Gastrocnemius medialis (tissue), 4 donors: ENCODE measurements around the gene XXYLT1. TPM values are rescaled to one million over a fixed set of nuclear protein-coding genes. Genes with fewer than 3 reads are reported as not detected.
A peak's percentile ranks its signal among the peaks of the same experiment; 100 is the strongest.

Experiments
- ATAC-seq, 2 donors: fragments of 150-250 bp; one replicate each; pipeline ENCODE4 v1.9.1; 2016
- DNase-seq, 2 donors: peaks; one replicate each; pipeline ENCODE4 v3.0.0-alpha.2; 2019
- H3K27ac ChIP-seq, 4 donors: fragments of 200-600 bp; sonication (generic); 1 replicate in 1 of 4; 2 replicates in 3 of 4; pipeline ENCODE4 v1.5.1; 2016 to 2018; ENCODE audit warnings: mild to moderate bottlenecking in 2 of 4, moderate library complexity in 1 of 4
- H3K27me3 ChIP-seq, 3 donors: fragments of 200-600 bp; sonication (generic) in 2 of 3; 1 replicate in 1 of 3; 2 replicates in 2 of 3; pipeline versions ENCODE4 v1.5.1 to v1.6.0; 2016 to 2019; ENCODE audit warnings: mild to moderate bottlenecking in 1 of 3, moderate library complexity in 1 of 3
- H3K36me3 ChIP-seq, 2 donors: fragments of 200-600 bp; sonication (generic) in 1 of 2; one replicate each; pipeline ENCODE4 v1.5.1; 2017 to 2018
- H3K4me1 ChIP-seq, 2 donors: fragments of 200-600 bp; sonication (generic) in 1 of 2; one replicate each; pipeline ENCODE4 v1.5.1; 2016 to 2017; ENCODE audit warnings: mild to moderate bottlenecking in 2 of 2
- H3K4me3 ChIP-seq, 4 donors: fragments of 200-600 bp; sonication (generic) in 3 of 4; 1 replicate in 1 of 4; 2 replicates in 3 of 4; pipeline ENCODE4 v1.5.1; 2016 to 2019; ENCODE audit warnings: mild to moderate bottlenecking in 2 of 4
- H3K9me3 ChIP-seq, 3 donors: fragments of 200-600 bp; sonication (generic) in 2 of 3; 1 replicate in 1 of 3; 2 replicates in 2 of 3; pipeline ENCODE4 v1.5.1; 2016 to 2019
- CTCF ChIP-seq, 5 experiments: fragments of 450-650 bp in 3 of 5; fragments of 200-600 bp in 2 of 5; sonication (generic) in 2 of 5; IDR thresholded peaks in 4 of 5; conservative IDR thresholded peaks in 1 of 5; 1 replicate in 4 of 5; 2 replicates in 1 of 5; pipeline ENCODE4 v1.5.1; 2016 to 2019; ENCODE audit warnings: antibody characterized with exemption in 5 of 5, mild to moderate bottlenecking in 3 of 5, moderate library complexity in 3 of 5
- POLR2A ChIP-seq, 2 donors: fragments of 450-650 bp; IDR thresholded peaks; one replicate each; pipeline ENCODE4 v1.6.1; 2017; ENCODE audit warnings: antibody characterized with exemption in 2 of 2, mild to moderate bottlenecking in 2 of 2, moderate library complexity in 2 of 2
- in situ Hi-C, 4 donors: fragments of 200-750 bp; cut with MboI; loops; one replicate each; pipeline versions ENCODE4 v1.15.0 to v1.8.0; 2017; ENCODE audit warnings: low sequenced_read_pairs in 4 of 4
- intact Hi-C: fragments of 100-400 bp; cut with DNase I; formaldehyde crosslinking; loops from one replicate; pipeline ENCODE4 v1.15.1; 2023; ENCODE audit warnings: low total_unique reads
- total RNA-seq, 4 donors: library from RNA; depleted of rRNA; stranded (reverse); fragments of >200 nt; gene quantifications; one replicate each; pipeline versions ENCODE4 v1.1.0 to v1.2.3, GENCODE V29; 2016

Gene XXYLT1
- total RNA-seq, 4 donors from 2014 or later = 0.87 to 3.1 (median 1.3) TPM

- no peaks in the 10 kb centered on the region for H3K9me3 ChIP-seq
- DNase-seq (no peak), ATAC-seq (no peak)
- in situ Hi-C loops = no loop called here
- intact Hi-C loops = no loop called here
- H3K4me3 ChIP-seq = no peak overlapping the region
- TF ChIP-seq POLR2A (IDR thresholded peaks at IDR 0.05) = no peak
- no peak for TF ChIP-seq CTCF (IDR thresholded peaks at IDR 0.05 in 4 of 5, conservative IDR thresholded peaks at IDR 0.05 in 1 of 5)
- H3K27ac ChIP-seq = no peak overlapping the region
- no peaks in the 10 kb centered on the region for H3K27me3 ChIP-seq
- peaks cover 7 to 17% of the 10 kb centered on the region in 2 donors for H3K4me1 ChIP-seq
- no peaks in the 10 kb centered on the region for H3K36me3 ChIP-seq
These were observed 44.0 kb downstream of the XXYLT1 start for GRCh38 chr3:195226900-195227447.

- Histone ChIP-seq H3K9me3 (no peaks in the 10 kb centered on the region), H3K4me3 (no peak overlapping the region), H3K27ac (no peak overlapping the region), H3K4me1 (peaks cover 7 to 17% of the 10 kb centered on the region in 2 donors), H3K36me3 (no peaks in the 10 kb centered on the region), H3K27me3 (no peaks in the 10 kb centered on the region)
- no peak for ATAC-seq
- intact Hi-C loops (no loop called here), in situ Hi-C loops (no loop called here)
- no peak for DNase-seq
- TF ChIP-seq CTCF (IDR thresholded peaks at IDR 0.05 in 4 of 5, conservative IDR thresholded peaks at IDR 0.05 in 1 of 5) (no peak), POLR2A (IDR thresholded peaks at IDR 0.05) (no peak)
These were observed 44.5 kb downstream of the XXYLT1 start for GRCh38 chr3:195226445-195226844.

GRCh38 chr3:195224980-195225580 lies 45.9 kb downstream of the XXYLT1 start:
- no peaks in the 10 kb centered on the region for H3K36me3 ChIP-seq
- TF ChIP-seq POLR2A (IDR thresholded peaks at IDR 0.05) (no peak), CTCF (IDR thresholded peaks at IDR 0.05 in 4 of 5, conservative IDR thresholded peaks at IDR 0.05 in 1 of 5) (no peak)
- ATAC-seq (no peak), DNase-seq (no peak)
- H3K4me1 ChIP-seq = peaks cover 7 to 17% of the 10 kb centered on the region in 2 donors
- no peak overlapping the region for H3K27ac ChIP-seq
- H3K4me3 ChIP-seq = no peak overlapping the region
- intact Hi-C loops (no loop called here), in situ Hi-C loops (no loop called here)
- no peaks in the 10 kb centered on the region for H3K27me3 ChIP-seq
- no peaks in the 10 kb centered on the region for H3K9me3 ChIP-seq

GRCh38 chr3:195224156-195224979 lies 46.6 kb downstream of the XXYLT1 start:
- TF ChIP-seq POLR2A (IDR thresholded peaks at IDR 0.05) (no peak), CTCF (IDR thresholded peaks at IDR 0.05 in 4 of 5, conservative IDR thresholded peaks at IDR 0.05 in 1 of 5) (no peak)

More at GRCh38 chr3:195224156-195224979, 46.6 kb downstream of the XXYLT1 start:
- peak overlapping the region in 3 of 4 donors; percentile 20 to 68 (median 29) for H3K27ac ChIP-seq
- no peak overlapping the region for H3K4me3 ChIP-seq
- intact Hi-C loops = no loop called here
- no peaks in the 10 kb centered on the region for H3K27me3 ChIP-seq
- DNase-seq (no peak), ATAC-seq (no peak)
- no peaks in the 10 kb centered on the region for H3K36me3 ChIP-seq
- in situ Hi-C loops = no loop called here
- H3K9me3 ChIP-seq = no peaks in the 10 kb centered on the region
- peaks cover 7 to 17% of the 10 kb centered on the region in 2 donors for H3K4me1 ChIP-seq
